ENCODE measurements around the gene SLC9A9. TPM values are rescaled to one million over a fixed set of nuclear protein-coding genes. Genes with fewer than 3 reads are reported as not detected.

Gene SLC9A9
- total and polyA plus RNA-seq, 2 donors from 2014 or later = 3.7 to 16.5 TPM

DNA sequence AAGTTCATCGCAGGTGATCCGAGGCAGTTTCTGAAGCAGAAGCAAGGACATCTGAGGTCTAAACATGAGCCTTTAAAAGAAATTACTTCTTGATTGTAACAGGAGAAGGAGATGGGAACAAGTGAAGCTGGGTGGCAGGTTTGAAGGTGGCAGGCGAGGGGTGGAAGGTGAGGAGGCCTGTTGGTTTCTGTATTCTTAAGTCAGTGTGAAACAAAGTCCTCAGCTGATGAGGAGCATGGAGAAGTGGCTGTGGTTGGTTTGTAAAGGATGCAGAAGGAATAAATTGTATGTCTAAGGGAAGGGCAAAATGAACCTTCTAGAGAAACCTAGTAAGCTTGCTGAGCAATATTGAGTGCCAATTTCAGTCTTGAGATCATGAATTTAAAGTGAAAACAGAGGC, 429.9 kb downstream of the SLC9A9 start:
- Histone ChIP-seq H3K4me1 (ENCODE audit: control insufficient read depth in 2 of 3, insufficient read depth in 2 of 3, low read depth in 1 of 3, low read length in 3 of 3) (no peaks in the 10 kb centered on the region), H3K27me3 (ENCODE audit: control insufficient read depth, insufficient read depth, low read length) (no peaks in the 10 kb centered on the region), H3K9me3 (ENCODE audit: control insufficient read depth in 2 of 3, insufficient read depth in 1 of 3, low read length in 3 of 3) (no peaks in the 10 kb centered on the region), H3K4me3 (ENCODE audit: low read length in 3 of 3) (no peak overlapping the region), H3K36me3 (ENCODE audit: control insufficient read depth in 2 of 3, insufficient read depth in 3 of 3, low read length in 3 of 3) (no peaks in the 10 kb centered on the region), H3K9ac (ENCODE audit: low read length in 3 of 3) (no peak overlapping the region), H3K27ac (ENCODE audit: low read depth in 2 of 2, low read length in 2 of 2) (no peak overlapping the region)
- FAIRE-seq (no peak), DNase-seq (no peak)
- TF ChIP-seq, protein P1, sequence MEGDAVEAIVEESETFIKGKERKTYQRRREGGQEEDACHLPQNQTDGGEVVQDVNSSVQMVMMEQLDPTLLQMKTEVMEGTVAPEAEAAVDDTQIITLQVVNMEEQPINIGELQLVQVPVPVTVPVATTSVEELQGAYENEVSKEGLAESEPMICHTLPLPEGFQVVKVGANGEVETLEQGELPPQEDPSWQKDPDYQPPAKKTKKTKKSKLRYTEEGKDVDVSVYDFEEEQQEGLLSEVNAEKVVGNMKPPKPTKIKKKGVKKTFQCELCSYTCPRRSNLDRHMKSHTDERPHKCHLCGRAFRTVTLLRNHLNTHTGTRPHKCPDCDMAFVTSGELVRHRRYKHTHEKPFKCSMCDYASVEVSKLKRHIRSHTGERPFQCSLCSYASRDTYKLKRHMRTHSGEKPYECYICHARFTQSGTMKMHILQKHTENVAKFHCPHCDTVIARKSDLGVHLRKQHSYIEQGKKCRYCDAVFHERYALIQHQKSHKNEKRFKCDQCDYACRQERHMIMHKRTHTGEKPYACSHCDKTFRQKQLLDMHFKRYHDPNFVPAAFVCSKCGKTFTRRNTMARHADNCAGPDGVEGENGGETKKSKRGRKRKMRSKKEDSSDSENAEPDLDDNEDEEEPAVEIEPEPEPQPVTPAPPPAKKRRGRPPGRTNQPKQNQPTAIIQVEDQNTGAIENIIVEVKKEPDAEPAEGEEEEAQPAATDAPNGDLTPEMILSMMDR (IDR thresholded peaks at IDR 0.05; ENCODE audit: borderline replicate concordance, extremely low read depth, insufficient read depth) = no peak
- intact Hi-C loops (cut with DNase I) = no loop called here

DNA sequence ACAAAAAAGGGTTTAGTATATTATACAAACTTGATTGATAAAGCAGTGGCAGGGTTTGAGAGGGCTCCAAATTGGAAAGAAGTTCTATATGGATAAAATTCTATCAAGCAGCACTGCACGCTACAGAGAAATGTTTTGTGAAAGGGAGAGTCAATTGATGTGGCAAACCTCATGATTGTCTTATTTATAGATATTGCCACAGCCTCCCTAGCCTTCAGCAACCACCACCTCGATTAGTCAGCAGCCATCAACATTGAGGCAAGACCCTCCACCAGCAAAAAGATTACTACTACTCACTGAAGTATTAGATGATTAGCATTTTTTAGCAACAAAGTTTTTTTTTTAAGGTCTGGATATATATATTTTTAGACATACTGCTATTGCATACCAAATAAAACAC, 432.0 kb downstream of the SLC9A9 start:
- FAIRE-seq = no peak

DNA sequence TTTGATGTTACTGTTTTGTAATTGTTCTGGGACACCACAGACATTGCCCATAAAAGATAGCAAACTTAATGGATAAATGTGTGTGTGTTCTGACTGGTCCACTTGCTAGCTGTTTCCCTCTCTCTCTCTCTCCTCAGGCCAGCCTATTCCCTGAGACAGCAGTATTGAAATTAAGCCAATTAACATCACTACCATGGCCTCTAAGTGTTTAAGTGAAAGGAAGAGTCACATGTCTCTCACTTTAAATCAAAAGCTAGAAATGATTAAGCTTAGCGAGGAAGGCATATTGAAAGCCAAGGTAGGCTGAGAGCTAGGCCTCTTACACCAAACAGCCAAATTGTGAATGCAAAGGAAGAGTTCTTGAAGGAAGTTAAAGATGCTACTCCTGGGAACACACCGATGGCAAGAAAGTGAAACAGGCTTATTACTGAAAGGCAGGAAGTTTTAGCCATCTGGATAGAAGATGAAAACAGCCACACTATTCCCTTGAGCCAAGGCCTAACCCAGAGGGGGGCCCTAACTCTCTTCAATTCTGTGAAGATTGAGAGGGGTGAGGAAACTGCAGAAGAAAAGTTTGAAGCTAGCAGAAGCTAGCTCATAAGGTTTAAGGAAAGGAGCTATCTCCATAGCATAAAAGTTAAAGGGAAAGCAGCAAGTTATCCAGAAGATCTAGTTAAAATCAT, 433.6 kb downstream of the SLC9A9 start:
- Histone ChIP-seq H3K27ac (ENCODE audit: low read depth in 2 of 2, low read length in 2 of 2) (no peak overlapping the region), H3K4me3 (ENCODE audit: low read length in 3 of 3) (no peak overlapping the region), H3K4me1 (ENCODE audit: control insufficient read depth in 2 of 3, insufficient read depth in 2 of 3, low read depth in 1 of 3, low read length in 3 of 3) (no peaks in the 10 kb centered on the region), H3K9me3 (ENCODE audit: control insufficient read depth in 2 of 3, insufficient read depth in 1 of 3, low read length in 3 of 3) (no peaks in the 10 kb centered on the region), H3K36me3 (ENCODE audit: control insufficient read depth in 2 of 3, insufficient read depth in 3 of 3, low read length in 3 of 3) (no peaks in the 10 kb centered on the region), H3K27me3 (ENCODE audit: control insufficient read depth, insufficient read depth, low read length) (no peaks in the 10 kb centered on the region), H3K9ac (ENCODE audit: low read length in 3 of 3) (no peak overlapping the region)
- intact Hi-C loops (cut with DNase I) = no loop called here
- TF ChIP-seq, protein P1 (IDR thresholded peaks at IDR 0.05; ENCODE audit: borderline replicate concordance, extremely low read depth, insufficient read depth) = no peak
- DNase-seq = no peak
- FAIRE-seq = no peak

More for the DNA sequence above, 432.0 kb downstream of the SLC9A9 start:
- Histone ChIP-seq H3K9me3 (ENCODE audit: control insufficient read depth in 2 of 3, insufficient read depth in 1 of 3, low read length in 3 of 3) (no peaks in the 10 kb centered on the region), H3K27me3 (ENCODE audit: control insufficient read depth, insufficient read depth, low read length) (no peaks in the 10 kb centered on the region), H3K36me3 (ENCODE audit: control insufficient read depth in 2 of 3, insufficient read depth in 3 of 3, low read length in 3 of 3) (no peaks in the 10 kb centered on the region), H3K9ac (ENCODE audit: low read length in 3 of 3) (no peak overlapping the region), H3K4me1 (ENCODE audit: control insufficient read depth in 2 of 3, insufficient read depth in 2 of 3, low read depth in 1 of 3, low read length in 3 of 3) (no peaks in the 10 kb centered on the region), H3K27ac (ENCODE audit: low read depth in 2 of 2, low read length in 2 of 2) (no peak overlapping the region), H3K4me3 (ENCODE audit: low read length in 3 of 3) (no peak overlapping the region)
- intact Hi-C loops (cut with DNase I) = no loop called here
- TF ChIP-seq, protein P1 (IDR thresholded peaks at IDR 0.05; ENCODE audit: borderline replicate concordance, extremely low read depth, insufficient read depth) = no peak
- no peak for DNase-seq

DNA sequence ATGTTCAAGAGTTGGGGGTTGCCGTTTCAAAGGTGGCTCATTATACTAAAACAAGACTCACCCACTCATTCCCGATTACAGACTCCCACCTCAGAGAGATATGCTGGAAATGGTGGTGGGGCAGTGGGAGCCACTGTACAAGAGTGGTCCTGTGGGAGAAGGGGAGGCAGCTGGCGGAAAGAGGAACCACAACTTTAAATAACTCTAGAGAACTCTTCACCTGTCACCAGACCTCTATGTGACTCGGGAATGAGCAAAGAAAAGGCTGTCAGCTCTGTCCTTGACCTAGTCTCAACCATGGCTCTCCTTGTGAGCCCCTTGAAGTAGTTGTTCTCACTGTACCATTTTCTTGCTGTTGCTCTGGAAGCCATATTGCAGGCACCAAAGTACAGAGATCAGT, 434.9 kb downstream of the SLC9A9 start:
- Histone ChIP-seq H3K9ac (ENCODE audit: low read length in 3 of 3) (no peak overlapping the region), H3K4me1 (ENCODE audit: control insufficient read depth in 2 of 3, insufficient read depth in 2 of 3, low read depth in 1 of 3, low read length in 3 of 3) (no peaks in the 10 kb centered on the region), H3K4me3 (ENCODE audit: low read length in 3 of 3) (no peak overlapping the region), H3K27ac (ENCODE audit: low read depth in 2 of 2, low read length in 2 of 2) (no peak overlapping the region), H3K27me3 (ENCODE audit: control insufficient read depth, insufficient read depth, low read length) (no peaks in the 10 kb centered on the region), H3K9me3 (ENCODE audit: control insufficient read depth in 2 of 3, insufficient read depth in 1 of 3, low read length in 3 of 3) (no peaks in the 10 kb centered on the region), H3K36me3 (ENCODE audit: control insufficient read depth in 2 of 3, insufficient read depth in 3 of 3, low read length in 3 of 3) (no peaks in the 10 kb centered on the region)
- intact Hi-C loops (cut with DNase I) = no loop called here
- FAIRE-seq (no peak), DNase-seq (no peak)
- TF ChIP-seq, protein P1 (IDR thresholded peaks at IDR 0.05; ENCODE audit: borderline replicate concordance, extremely low read depth, insufficient read depth) = no peak
